IMR-90 (cell line): ENCODE results near the gene NEURL1. TPM values are rescaled to one million over a fixed set of nuclear protein-coding genes. Genes with fewer than 3 reads are reported as not detected.

ENCODE experiments used
- ATAC-seq: fragments of 200-7000 bp; cut with Tn5 transposase; 2 replicates; pipeline ENCODE4 v1.9.1; 2020; ENCODE audit warnings: low read depth, mild to moderate bottlenecking, moderate library complexity
- BruUV-seq: library from RNA; stranded (reverse); fragments of 400-500 nt; replicated peaks from 2 replicates; lab custom pipeline; 2021; lab: Mats Ljungman, UMichigan
- CTCF ChIA-PET: fragments of 300-600 bp; formaldehyde crosslinking; extraction: SDS; loops from one replicate; lab custom pipeline; 2021; ENCODE audit warnings: antibody characterized with exemption; lab: Yijun Ruan, JAX
- POLR2A ChIA-PET: fragments of 300-600 bp; sonication (Branson Sonifier 250); formaldehyde crosslinking; loops from one replicate; lab custom pipeline; 2022; ENCODE audit warnings: antibody characterized with exemption; ENCODE audit not compliant: unreplicated experiment; lab: Charles Lee
- DNase-seq: peaks from one replicate; pipeline ENCODE4 v3.0.0; 2013
- H2AFZ ChIP-seq: replicated peaks from 2 replicates; pipeline ENCODE3; 2013; ENCODE audit warnings: low read length, mild to moderate bottlenecking; ENCODE audit not compliant: poor library complexity
- H2AK5ac ChIP-seq: 2 replicates; pipeline ENCODE4 v1.6.1; 2013; ENCODE audit warnings: low read depth, low read length, inconsistent platforms
- H2AK9ac ChIP-seq: replicated peaks from 2 replicates; pipeline ENCODE3; 2013; ENCODE audit warnings: mild to moderate bottlenecking, low read depth, low read length, moderate library complexity; ENCODE audit not compliant: poor library complexity
- H2BK120ac ChIP-seq: 2 replicates; pipeline ENCODE4 v1.6.1; 2013; ENCODE audit warnings: low read depth, low read length, inconsistent platforms
- H2BK15ac ChIP-seq: 3 replicates; pipeline ENCODE4 v1.6.1; 2013; ENCODE audit warnings: low read depth, low read length, inconsistent platforms
- H2BK20ac ChIP-seq: 2 replicates; pipeline ENCODE4 v1.6.1; 2013; ENCODE audit warnings: low read depth, mild to moderate bottlenecking, inconsistent platforms, low read length, moderate library complexity
- H2BK5ac ChIP-seq: 2 replicates; pipeline ENCODE4 v1.6.1; 2013; ENCODE audit warnings: mild to moderate bottlenecking, low read depth, low read length, inconsistent platforms; ENCODE audit not compliant: poor library complexity, severe bottlenecking
- H3K14ac ChIP-seq: replicated peaks from 2 replicates; pipeline ENCODE4 v1.6.1; 2013; ENCODE audit warnings: low read depth, low read length, inconsistent platforms
- H3K18ac ChIP-seq: 2 replicates; pipeline ENCODE4 v1.6.1; 2013; ENCODE audit warnings: low read depth, low read length, control low read depth
- H3K23ac ChIP-seq: 2 replicates; pipeline ENCODE4 v1.6.1; 2013; ENCODE audit warnings: low read depth, low read length, inconsistent platforms
- H3K27ac ChIP-seq: 2 replicates; pipeline ENCODE4 v1.5.1; 2013; ENCODE audit warnings: mild to moderate bottlenecking, control low read depth, low read length; ENCODE audit not compliant: insufficient read depth
- H3K27me3 ChIP-seq: 2 replicates; pipeline ENCODE4 v1.6.1; 2013; ENCODE audit warnings: low read length; ENCODE audit not compliant: control insufficient read depth, insufficient read depth
- H3K36me3 ChIP-seq: 2 replicates; pipeline ENCODE4 v1.6.1; 2013; ENCODE audit warnings: low read length, mixed read lengths; ENCODE audit not compliant: control insufficient read depth, insufficient read depth
- H3K4ac ChIP-seq: 2 replicates; pipeline ENCODE4 v1.6.1; 2013; ENCODE audit warnings: low read depth, low read length, inconsistent platforms
- H3K4me1 ChIP-seq: 2 replicates; pipeline ENCODE4 v1.6.1; 2013; ENCODE audit warnings: low read length, mixed read lengths; ENCODE audit not compliant: control insufficient read depth, insufficient read depth
- H3K4me2 ChIP-seq: 2 replicates; pipeline ENCODE4 v1.6.1; 2013; ENCODE audit warnings: low read depth, mild to moderate bottlenecking, control low read depth, low read length, moderate library complexity
- H3K4me3 ChIP-seq: 2 replicates; pipeline ENCODE4 v1.5.1; 2013; ENCODE audit warnings: low read depth, mild to moderate bottlenecking, control low read depth, low read length, moderate library complexity; ENCODE audit not compliant: insufficient read depth
- H3K56ac ChIP-seq: 2 replicates; pipeline ENCODE4 v1.6.1; 2013; ENCODE audit warnings: low read length, inconsistent platforms; ENCODE audit not compliant: insufficient read depth; ENCODE audit errors: extremely low read depth
- H3K79me1 ChIP-seq, 2 experiments: 2 replicates each; pipeline ENCODE4 v1.6.1; 2013; ENCODE audit warnings: low read length in 2 of 2, inconsistent platforms in 1 of 2, low read depth in 1 of 2
- H3K9ac ChIP-seq: 2 replicates; pipeline ENCODE4 v1.6.1; 2013; ENCODE audit warnings: low read depth, low read length, control low read depth
- H3K9me1 ChIP-seq: 2 replicates; pipeline ENCODE4 v1.6.1; 2013; ENCODE audit warnings: low read length, inconsistent platforms; ENCODE audit not compliant: insufficient read depth
- H3K9me3 ChIP-seq: 2 replicates; pipeline ENCODE4 v1.6.1; 2013; ENCODE audit warnings: low read length; ENCODE audit not compliant: control insufficient read depth, insufficient read depth
- H4K20me1 ChIP-seq: 2 replicates; pipeline ENCODE4 v1.6.1; 2013; ENCODE audit warnings: low read length, inconsistent platforms; ENCODE audit not compliant: insufficient read depth
- H4K5ac ChIP-seq: 2 replicates; pipeline ENCODE4 v1.6.1; 2013; ENCODE audit warnings: mild to moderate bottlenecking, low read depth, low read length, control low read depth
- H4K8ac ChIP-seq, 2 experiments: 2 replicates each; pipeline ENCODE4 v1.6.1; 2013; ENCODE audit warnings: low read depth in 2 of 2, low read length in 2 of 2, control low read depth in 1 of 2, inconsistent platforms in 1 of 2
- H4K91ac ChIP-seq: 2 replicates; pipeline ENCODE4 v1.6.1; 2013; ENCODE audit warnings: low read depth, low read length, inconsistent platforms; ENCODE audit not compliant: insufficient read depth
- BHLHE40 ChIP-seq: fragments of 150-350 bp; IDR thresholded peaks from 2 replicates; pipeline ENCODE4 v1.6.1; 2016; ENCODE audit warnings: mild to moderate bottlenecking, low read depth, low read length
- CEBPB ChIP-seq: IDR thresholded peaks from 2 replicates; pipeline ENCODE4 v1.6.1; 2012; ENCODE audit warnings: low read depth, low read length, improper control_type of control experiment
- CHD1 ChIP-seq: IDR thresholded peaks from 2 replicates; pipeline ENCODE4 v1.6.1; 2012; ENCODE audit warnings: low read depth, low read length, improper control_type of control experiment
- FOS ChIP-seq: fragments of 150-350 bp; IDR thresholded peaks from 2 replicates; pipeline ENCODE4 v1.6.1; 2016; ENCODE audit warnings: low read depth, low read length
- MAZ ChIP-seq: IDR thresholded peaks from 2 replicates; pipeline ENCODE4 v1.6.1; 2012; ENCODE audit warnings: low read depth, mild to moderate bottlenecking, low read length, improper control_type of control experiment, moderate library complexity, borderline replicate concordance
- NFE2L2 ChIP-seq: fragments of 150-350 bp; IDR thresholded peaks from 2 replicates; pipeline ENCODE4 v1.6.1; 2016; ENCODE audit warnings: low read depth, mild to moderate bottlenecking, low read length
- POLR2A ChIP-seq: IDR thresholded peaks from 2 replicates; pipeline ENCODE4 v1.6.1; 2012; ENCODE audit warnings: mild to moderate bottlenecking, low read depth, low read length
- RAD21 ChIP-seq: IDR thresholded peaks from 2 replicates; pipeline ENCODE4 v1.6.1; 2012; ENCODE audit warnings: low read length, improper control_type of control experiment
- RCOR1 ChIP-seq: IDR thresholded peaks from 2 replicates; pipeline ENCODE4 v1.6.1; 2012; ENCODE audit warnings: mild to moderate bottlenecking, low read length, improper control_type of control experiment; ENCODE audit not compliant: insufficient replicate concordance
- RFX5 ChIP-seq: IDR thresholded peaks from 2 replicates; pipeline ENCODE4 v1.8.0; 2012; ENCODE audit warnings: low read depth, mild to moderate bottlenecking, low read length, moderate library complexity
- WGBS, 2 experiments: methylation state at CpG; one replicate each; pipeline versions ENCODE4 v1.1.5 to v1.1.7; 2013; ENCODE audit warnings: missing lambda C conversion rate in 2 of 2; ENCODE audit not compliant: insufficient read length in 1 of 2; ENCODE audit errors: extremely low coverage in 2 of 2; 5-methylcytosine and 5-hydroxymethylcytosine counted together
- dilution Hi-C: fragments of 300-500 bp; cut with HindIII; formaldehyde crosslinking; loops from one replicate; pipeline ENCODE4 v1.14.3; 2018; ENCODE audit warnings: low sequenced_read_pairs; ENCODE audit not compliant: unreplicated experiment
- in situ Hi-C: fragments of 300-500 bp; cut with MboI; formaldehyde crosslinking; loops from 3 replicates; pipeline ENCODE4 v1.14.3; 2019; ENCODE audit warnings: low sequenced_read_pairs, inconsistent platforms, mixed read lengths
- intact Hi-C: fragments of 100-400 bp; cut with micrococcal nuclease; formaldehyde crosslinking; loops from 2 replicates; pipeline ENCODE4 v1.10.0; 2022
- polyA plus RNA-seq, 3 experiments: library from polyadenylated mRNA; depleted of rRNA; stranded (reverse); fragments of >200 nt; gene quantifications; 2 replicates each; pipeline ENCODE4 v1.2.3, GENCODE V29; 2012; ENCODE audit warnings: low replicate concordance in 1 of 3
- total RNA-seq: library from RNA; depleted of rRNA; stranded (reverse); fragments of >200 nt; gene quantifications from 2 replicates; pipeline ENCODE4 v1.2.3, GENCODE V29; 2012
- TF ChIP-seq, protein P1 (sequence below): fragments of 150-350 bp; IDR thresholded peaks from 2 replicates; pipeline ENCODE4 v1.6.1; 2016; ENCODE audit warnings: low read depth, mild to moderate bottlenecking, low read length, moderate library complexity, borderline replicate concordance

The NEURL1 gene
- total and polyA plus RNA-seq, 2 of the 4 experiments (the other 2 are of a cell fraction), result 0.36 to 0.82 TPM

DNA sequence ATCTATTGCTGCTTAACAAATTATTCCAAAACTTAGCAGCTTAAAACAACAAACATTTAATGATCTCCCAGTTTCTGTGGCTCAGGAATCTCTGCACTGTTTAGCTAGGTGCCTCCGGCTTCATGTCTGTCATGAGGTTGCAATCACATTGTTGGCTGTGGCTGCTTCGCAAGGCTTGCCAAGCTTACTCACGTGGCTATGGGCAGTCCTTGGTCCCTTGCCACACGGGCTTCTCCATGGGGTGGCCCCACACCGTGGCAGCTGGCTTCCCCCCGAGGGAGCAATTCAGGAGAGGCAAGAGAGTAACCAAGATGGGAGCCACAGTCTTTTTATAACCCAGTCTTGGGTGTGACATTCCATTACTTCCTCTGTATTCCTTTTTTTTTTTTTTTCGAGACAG lies 67.4 kb downstream of the NEURL1 start:
- no peak overlapping the region for H2BK15ac ChIP-seq
- peaks cover 72% of the 10 kb centered on the region for H3K27me3 ChIP-seq
- ChIA-PET POLR2A (no interaction called here), CTCF (interaction anchor here (0.9 kb wide), 1 partner anchor 45 kb away, joined by 3 read pairs; no protein-coding TSS in a partner anchor)
- H3K79me1 ChIP-seq, result no peaks in the 10 kb centered on the region
- intact Hi-C loops (no loop called here), dilution Hi-C loops (no loop called here), in situ Hi-C loops (no loop called here)
- H2BK5ac ChIP-seq, result no peak overlapping the region
- no peak for TF ChIP-seq BHLHE40
- no peak for TF ChIP-seq RFX5
- no peak for TF ChIP-seq POLR2A
- TF ChIP-seq FOS, result no peak
- no peak for TF ChIP-seq CEBPB
- TF ChIP-seq RAD21, result no peak
- TF ChIP-seq RCOR1, result no peak
- TF ChIP-seq CHD1, result no peak
- TF ChIP-seq, protein P1, sequence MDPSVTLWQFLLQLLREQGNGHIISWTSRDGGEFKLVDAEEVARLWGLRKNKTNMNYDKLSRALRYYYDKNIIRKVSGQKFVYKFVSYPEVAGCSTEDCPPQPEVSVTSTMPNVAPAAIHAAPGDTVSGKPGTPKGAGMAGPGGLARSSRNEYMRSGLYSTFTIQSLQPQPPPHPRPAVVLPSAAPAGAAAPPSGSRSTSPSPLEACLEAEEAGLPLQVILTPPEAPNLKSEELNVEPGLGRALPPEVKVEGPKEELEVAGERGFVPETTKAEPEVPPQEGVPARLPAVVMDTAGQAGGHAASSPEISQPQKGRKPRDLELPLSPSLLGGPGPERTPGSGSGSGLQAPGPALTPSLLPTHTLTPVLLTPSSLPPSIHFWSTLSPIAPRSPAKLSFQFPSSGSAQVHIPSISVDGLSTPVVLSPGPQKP, result no peak
- TF ChIP-seq MAZ, result no peak
- TF ChIP-seq NFE2L2, result no peak
- H3K27ac ChIP-seq, result no peak overlapping the region
- no peak for DNase-seq
- no peak overlapping the region for H3K9ac ChIP-seq
- H2BK20ac ChIP-seq, result no peak overlapping the region
- H3K4me3 ChIP-seq, result no peak overlapping the region
- H3K9me1 ChIP-seq, result peaks cover 3% of the 10 kb centered on the region; the same call in 1 of the 2 replicates
- no peak overlapping the region for H4K91ac ChIP-seq
- ATAC-seq, result no peak
- no peak overlapping the region for H4K8ac ChIP-seq
- no peak overlapping the region for H3K14ac ChIP-seq
- no peak overlapping the region for H2AFZ ChIP-seq
- H2AK9ac ChIP-seq, result no peak overlapping the region
- no TSS peak for BruUV-seq
- no peak overlapping the region for H3K56ac ChIP-seq
- WGBS, 2 experiments, result 80% methylated on average over 5 of the region's 7 CpGs; no CpG with 5 or more reads in 1 of the 2 experiments
- peaks cover 3% of the 10 kb centered on the region for H3K9me3 ChIP-seq
- no peaks in the 10 kb centered on the region for H3K4me1 ChIP-seq
- no peak overlapping the region for H2AK5ac ChIP-seq
- H3K23ac ChIP-seq, result no peak overlapping the region
- H3K4ac ChIP-seq, result no peak overlapping the region
- no peak overlapping the region for H3K4me2 ChIP-seq
- no peaks in the 10 kb centered on the region for H4K20me1 ChIP-seq
- no peak overlapping the region for H3K18ac ChIP-seq
- no peak overlapping the region for H4K5ac ChIP-seq
- H2BK120ac ChIP-seq, result no peak overlapping the region
- H3K36me3 ChIP-seq, result no peaks in the 10 kb centered on the region
